H9 (cell line): ENCODE measurements around the gene FRK. TPM values are rescaled to one million over a fixed set of nuclear protein-coding genes. Genes with fewer than 3 reads are reported as not detected.

Experiments
- DNase-seq: peaks from one replicate; pipeline ENCODE4 v3.0.0-alpha.2; 2017
- H2AFZ ChIP-seq: one replicate; pipeline ENCODE4 v1.6.1; 2013; ENCODE audit warnings: mild to moderate bottlenecking, low read length, control low read depth, moderate library complexity
- H2AK5ac ChIP-seq: 2 replicates; pipeline ENCODE4 v1.6.1; 2013; ENCODE audit warnings: low read length, control low read depth, mixed read lengths; ENCODE audit not compliant: insufficient read length
- H2BK120ac ChIP-seq: one replicate; pipeline ENCODE4 v1.6.1; 2013; ENCODE audit warnings: low read depth, mild to moderate bottlenecking, low read length, control low read depth, inconsistent platforms; ENCODE audit not compliant: poor library complexity, severe bottlenecking
- H2BK12ac ChIP-seq: 2 replicates; pipeline ENCODE4 v1.6.1; 2013; ENCODE audit warnings: low read length, control low read depth, mixed read lengths, low read depth; ENCODE audit not compliant: insufficient read length
- H2BK15ac ChIP-seq: 2 replicates; pipeline ENCODE4 v1.6.1; 2013; ENCODE audit warnings: low read depth, low read length, control low read depth
- H2BK20ac ChIP-seq: one replicate; pipeline ENCODE4 v1.6.1; 2013; ENCODE audit warnings: low read depth, mild to moderate bottlenecking, low read length, control low read depth, inconsistent platforms; ENCODE audit not compliant: poor library complexity, severe bottlenecking
- H2BK5ac ChIP-seq: 2 replicates; pipeline ENCODE4 v1.6.1; 2013; ENCODE audit warnings: low read length, control low read depth, mixed read lengths; ENCODE audit not compliant: insufficient read length
- H3K14ac ChIP-seq: 2 replicates; pipeline ENCODE4 v1.6.1; 2013; ENCODE audit warnings: low read length, control low read depth; ENCODE audit not compliant: insufficient read depth
- H3K18ac ChIP-seq: 2 replicates; pipeline ENCODE4 v1.6.1; 2013; ENCODE audit warnings: low read depth, mild to moderate bottlenecking, mixed read lengths, low read length, control low read depth; ENCODE audit not compliant: insufficient read length
- H3K23ac ChIP-seq: 2 replicates; pipeline ENCODE4 v1.6.1; 2013; ENCODE audit warnings: low read length, control low read depth, mixed read lengths, low read depth; ENCODE audit not compliant: insufficient read length
- H3K23me2 ChIP-seq: 2 replicates; pipeline ENCODE4 v1.6.1; 2013; ENCODE audit warnings: low read depth, mild to moderate bottlenecking, mixed read lengths, low read length, control low read depth; ENCODE audit not compliant: insufficient read length, poor library complexity, severe bottlenecking
- H3K27ac ChIP-seq: 2 replicates; pipeline ENCODE4 v1.5.1; 2013; ENCODE audit warnings: low read length, control low read depth, mixed read lengths, low read depth; ENCODE audit not compliant: insufficient read length
- H3K27me3 ChIP-seq: 2 replicates; pipeline ENCODE4 v1.6.1; 2013; ENCODE audit warnings: low read length, control low read depth, inconsistent platforms; ENCODE audit not compliant: insufficient read depth
- H3K4ac ChIP-seq: 2 replicates; pipeline ENCODE4 v1.6.1; 2013; ENCODE audit warnings: low read depth, mild to moderate bottlenecking, control low read depth, inconsistent platforms, low read length, moderate library complexity
- H3K4me1 ChIP-seq: 2 replicates; pipeline ENCODE4 v1.6.1; 2013; ENCODE audit warnings: low read length, control low read depth, inconsistent platforms; ENCODE audit not compliant: insufficient read depth
- H3K4me2 ChIP-seq: 2 replicates; pipeline ENCODE4 v1.6.1; 2013; ENCODE audit warnings: low read length, control low read depth, mixed read lengths; ENCODE audit not compliant: insufficient read length, insufficient read depth
- H3K56ac ChIP-seq: 2 replicates; pipeline ENCODE4 v1.6.1; 2013; ENCODE audit warnings: low read depth, mild to moderate bottlenecking, mixed read lengths, low read length, control low read depth; ENCODE audit not compliant: insufficient read length
- H3K79me1 ChIP-seq: 2 replicates; pipeline ENCODE4 v1.6.1; 2013; ENCODE audit warnings: low read depth, mild to moderate bottlenecking, moderate library complexity, low read length, control low read depth, inconsistent platforms; ENCODE audit not compliant: insufficient read depth, poor library complexity, severe bottlenecking
- H3K79me2 ChIP-seq: 2 replicates; pipeline ENCODE4 v1.6.1; 2013; ENCODE audit warnings: low read length, control low read depth, inconsistent platforms; ENCODE audit not compliant: insufficient read depth
- H3K9ac ChIP-seq: 2 replicates; pipeline ENCODE4 v1.6.1; 2013; ENCODE audit warnings: low read length, control low read depth, mixed read lengths; ENCODE audit not compliant: insufficient read length; ENCODE audit errors: extremely low read depth
- H3K9me3 ChIP-seq: one replicate; pipeline ENCODE4 v1.6.1; 2013; ENCODE audit warnings: low read depth, low read length, inconsistent platforms; ENCODE audit not compliant: control insufficient read depth
- H3T11ph ChIP-seq: one replicate; pipeline ENCODE4 v1.6.1; 2013; ENCODE audit warnings: mild to moderate bottlenecking, low read length, control low read depth, inconsistent platforms
- H4K20me1 ChIP-seq: one replicate; pipeline ENCODE4 v1.6.1; 2013; ENCODE audit not compliant: control insufficient read depth, insufficient read length, insufficient read depth
- H4K5ac ChIP-seq: 2 replicates; pipeline ENCODE4 v1.6.1; 2013; ENCODE audit warnings: low read depth, mild to moderate bottlenecking, mixed read lengths, low read length, control low read depth; ENCODE audit not compliant: insufficient read length
- H4K8ac ChIP-seq: replicated peaks from 2 replicates; pipeline ENCODE4 v1.6.1; 2013; ENCODE audit warnings: low read length, control low read depth, mixed read lengths, low read depth; ENCODE audit not compliant: insufficient read length
- H4K91ac ChIP-seq: 2 replicates; pipeline ENCODE4 v1.6.1; 2013; ENCODE audit warnings: low read depth, mild to moderate bottlenecking, moderate library complexity, mixed read lengths, low read length, control low read depth; ENCODE audit not compliant: insufficient read length
- H3K27ac Mint-ChIP-seq, 3 experiments: 2 replicates in 2 of 3; 3 replicates in 1 of 3; pipeline ENCODE4 v1.8.0; 2020 to 2021; ENCODE audit warnings: mixed read lengths in 3 of 3, mild to moderate bottlenecking in 1 of 3, moderate library complexity in 1 of 3
- H3K27me3 Mint-ChIP-seq: 2 replicates; pipeline ENCODE4 v1.8.0; 2021; ENCODE audit warnings: low read depth, mild to moderate bottlenecking, moderate library complexity, mixed read lengths
- H3K36me3 Mint-ChIP-seq, 3 experiments: 2 replicates in 2 of 3; 3 replicates in 1 of 3; pipeline ENCODE4 v1.8.0; 2020 to 2021; ENCODE audit warnings: low read depth in 3 of 3, mixed read lengths in 3 of 3; ENCODE audit not compliant: insufficient read depth in 1 of 3
- H3K4me1 Mint-ChIP-seq, 2 experiments: 2 replicates each; pipeline ENCODE4 v1.8.0; 2020; ENCODE audit warnings: mixed read lengths in 2 of 2
- H3K4me3 Mint-ChIP-seq, 2 experiments: 2 replicates in 1 of 2; 3 replicates in 1 of 2; pipeline ENCODE4 v1.8.0; 2020 to 2021; ENCODE audit warnings: mild to moderate bottlenecking in 2 of 2, mixed read lengths in 2 of 2, moderate library complexity in 1 of 2
- H3K9me3 Mint-ChIP-seq, 2 experiments: 2 replicates in 1 of 2; 3 replicates in 1 of 2; pipeline ENCODE4 v1.8.0; 2020; ENCODE audit warnings: mild to moderate bottlenecking in 2 of 2, mixed read lengths in 2 of 2, moderate library complexity in 1 of 2
- total RNA-seq: library from RNA; stranded (reverse); gene quantifications from 2 replicates; pipeline ENCODE4 v1.2.1, GENCODE V29; 2021
- TF ChIP-seq, protein P1 (sequence below): fragments of 200-600 bp; sonication (generic); conservative IDR thresholded peaks from 3 replicates; pipeline ENCODE4 v1.8.0; 2021; ENCODE audit warnings: antibody characterized with exemption, mild to moderate bottlenecking

The FRK gene
- total RNA-seq, 1 experiment from 2014 or later = 0.15 TPM

DNA sequence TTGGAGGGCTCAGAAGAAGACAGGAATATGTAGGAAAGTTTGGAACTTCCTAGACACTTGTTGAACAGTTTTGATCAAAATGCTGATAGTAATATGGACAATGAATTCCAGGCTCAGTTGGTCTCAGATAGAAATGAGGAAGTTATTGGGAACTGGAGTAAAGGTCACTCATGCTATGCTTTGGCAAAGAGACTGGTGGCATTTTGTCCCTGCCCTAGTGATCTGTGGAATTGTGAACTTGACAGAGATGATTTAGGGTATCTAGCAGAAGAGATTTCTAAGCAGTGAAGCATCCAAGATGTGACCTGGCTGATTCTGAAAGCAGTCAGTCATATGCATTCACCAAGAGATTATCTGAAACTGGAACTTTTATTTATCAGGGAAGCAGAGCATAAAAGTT is 45.1 kb downstream of the FRK start:
- no peak overlapping the region for H3K9ac ChIP-seq
- H3K9me3 ChIP-seq = no peaks in the 10 kb centered on the region
- H3K4me1 Mint-ChIP-seq = peaks cover 9 to 11% of the 10 kb centered on the region in 2 experiments

More for the DNA sequence above, 45.1 kb downstream of the FRK start:
- no peak overlapping the region for H3K4me3 Mint-ChIP-seq
- no peaks in the 10 kb centered on the region for H3K36me3 Mint-ChIP-seq
- no peaks in the 10 kb centered on the region for H3K79me1 ChIP-seq
- no peak overlapping the region for H2BK12ac ChIP-seq
- no peak for DNase-seq
- no peak overlapping the region for H3K27ac Mint-ChIP-seq
- no peak overlapping the region for H3K27ac ChIP-seq
- H3K27me3 Mint-ChIP-seq = no peaks in the 10 kb centered on the region
- H3K4me2 ChIP-seq = no peak overlapping the region
- H2BK120ac ChIP-seq = no peak overlapping the region
- no peak overlapping the region for H2BK15ac ChIP-seq
- H3K9me3 Mint-ChIP-seq = no peaks in the 10 kb centered on the region
- no peak overlapping the region for H2AFZ ChIP-seq
- no peaks in the 10 kb centered on the region for H3K27me3 ChIP-seq
- H4K5ac ChIP-seq = no peak overlapping the region
- H3K4ac ChIP-seq = no peak overlapping the region
- no peak overlapping the region for H4K91ac ChIP-seq
- no peak overlapping the region for H2BK20ac ChIP-seq
- no peak overlapping the region for H2AK5ac ChIP-seq
- H3K14ac ChIP-seq = no peak overlapping the region
- no peak overlapping the region for H3K56ac ChIP-seq
- no peaks in the 10 kb centered on the region for H3K4me1 ChIP-seq
- no peaks in the 10 kb centered on the region for H3K23me2 ChIP-seq
- TF ChIP-seq, protein P1, sequence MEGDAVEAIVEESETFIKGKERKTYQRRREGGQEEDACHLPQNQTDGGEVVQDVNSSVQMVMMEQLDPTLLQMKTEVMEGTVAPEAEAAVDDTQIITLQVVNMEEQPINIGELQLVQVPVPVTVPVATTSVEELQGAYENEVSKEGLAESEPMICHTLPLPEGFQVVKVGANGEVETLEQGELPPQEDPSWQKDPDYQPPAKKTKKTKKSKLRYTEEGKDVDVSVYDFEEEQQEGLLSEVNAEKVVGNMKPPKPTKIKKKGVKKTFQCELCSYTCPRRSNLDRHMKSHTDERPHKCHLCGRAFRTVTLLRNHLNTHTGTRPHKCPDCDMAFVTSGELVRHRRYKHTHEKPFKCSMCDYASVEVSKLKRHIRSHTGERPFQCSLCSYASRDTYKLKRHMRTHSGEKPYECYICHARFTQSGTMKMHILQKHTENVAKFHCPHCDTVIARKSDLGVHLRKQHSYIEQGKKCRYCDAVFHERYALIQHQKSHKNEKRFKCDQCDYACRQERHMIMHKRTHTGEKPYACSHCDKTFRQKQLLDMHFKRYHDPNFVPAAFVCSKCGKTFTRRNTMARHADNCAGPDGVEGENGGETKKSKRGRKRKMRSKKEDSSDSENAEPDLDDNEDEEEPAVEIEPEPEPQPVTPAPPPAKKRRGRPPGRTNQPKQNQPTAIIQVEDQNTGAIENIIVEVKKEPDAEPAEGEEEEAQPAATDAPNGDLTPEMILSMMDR = no peak
- H3K18ac ChIP-seq = no peak overlapping the region
- no peak overlapping the region for H4K8ac ChIP-seq
- H3K79me2 ChIP-seq = no peaks in the 10 kb centered on the region
- H2BK5ac ChIP-seq = no peak overlapping the region
- H3K23ac ChIP-seq = no peak overlapping the region
- no peaks in the 10 kb centered on the region for H4K20me1 ChIP-seq
- no peak overlapping the region for H3T11ph ChIP-seq
